Measurements from ENCODE around the gene STX3.

Gene STX3

GRCh38 chr11:59791639-59792038 is 36.5 kb downstream of the STX3 start:
- H3K27ac ChIP-seq, result peak overlapping the region; percentile 9; the same call in 1 of the 2 replicates
- TF ChIP-seq CTCF (conservative IDR thresholded peaks at IDR 0.05) (no peak), ZFX (IDR thresholded peaks at IDR 0.05) (no peak)

GRCh38 chr11:59792507-59792906 is 37.3 kb downstream of the STX3 start:
- peak overlapping the region; percentile 9; the same call in 1 of the 2 replicates for H3K27ac ChIP-seq
- TF ChIP-seq CTCF (conservative IDR thresholded peaks at IDR 0.05) (no peak), ZFX (IDR thresholded peaks at IDR 0.05) (no peak)

GRCh38 chr11:59794417-59794816 is 39.2 kb downstream of the STX3 start:
- H3K27ac ChIP-seq, result no peak overlapping the region
- TF ChIP-seq CTCF (conservative IDR thresholded peaks at IDR 0.05) (no peak), ZFX (IDR thresholded peaks at IDR 0.05) (no peak)

- TF ChIP-seq CTCF (conservative IDR thresholded peaks at IDR 0.05) (no peak), ZFX (IDR thresholded peaks at IDR 0.05) (no peak)
- no peak overlapping the region for H3K27ac ChIP-seq
Observed at GRCh38 chr11:59800390-59801025, 45.3 kb downstream of the STX3 start.

GRCh38 chr11:59801160-59801706 is 46.1 kb downstream of the STX3 start:
- TF ChIP-seq CTCF (conservative IDR thresholded peaks at IDR 0.05), result no peak
- TF ChIP-seq ZFX (IDR thresholded peaks at IDR 0.05), result no peak
- no peak overlapping the region for H3K27ac ChIP-seq

GRCh38 chr11:59801981-59802638 is 46.9 kb downstream of the STX3 start:
- TF ChIP-seq CTCF (conservative IDR thresholded peaks at IDR 0.05) (no peak), ZFX (IDR thresholded peaks at IDR 0.05) (no peak)
- H3K27ac ChIP-seq, result peak overlapping the region; percentile 28; the same call in 1 of the 2 replicates

- no peak overlapping the region for H3K27ac ChIP-seq
- TF ChIP-seq CTCF (conservative IDR thresholded peaks at IDR 0.05) (peak; percentile 80), ZFX (IDR thresholded peaks at IDR 0.05) (no peak)
Observed at GRCh38 chr11:59802639-59803176, 47.5 kb downstream of the STX3 start.
